ENCODE measurements around the gene SLC22A2.

The SLC22A2 gene

DNA sequence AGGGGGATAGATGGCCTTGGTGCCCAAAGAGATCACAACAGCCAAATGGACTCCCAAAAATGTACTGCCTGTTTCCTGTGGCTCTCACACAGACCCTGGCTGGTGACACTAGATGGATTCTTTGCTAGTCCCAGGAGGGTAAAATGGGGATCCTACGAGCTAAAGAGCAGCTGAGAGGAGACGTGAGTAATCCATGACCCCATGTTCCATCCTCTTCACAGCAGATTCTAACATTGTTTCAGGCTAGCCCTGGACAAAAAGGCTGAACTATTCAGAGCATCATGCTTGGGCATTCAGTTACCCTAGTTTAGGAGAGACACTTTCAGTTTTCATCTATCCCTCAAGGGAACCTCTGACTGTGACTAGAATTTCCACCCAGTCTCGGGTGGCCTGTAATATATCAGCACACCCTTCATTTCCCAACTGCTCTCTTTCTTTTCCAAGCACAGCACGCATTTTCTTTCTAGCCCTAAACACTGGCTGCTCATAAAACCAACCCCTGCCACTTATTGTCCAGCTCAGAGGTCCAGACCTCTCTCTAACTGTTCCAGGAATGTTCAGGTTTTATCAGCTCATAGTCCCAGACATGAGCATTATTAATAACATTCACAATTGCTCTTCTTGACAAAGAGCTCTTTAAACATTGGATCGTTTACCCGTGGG is 88.5 kb downstream of the SLC22A2 start:
- DNase-seq (ENCODE audit: low spot score): no peak
- FAIRE-seq: peak; percentile 13

DNA sequence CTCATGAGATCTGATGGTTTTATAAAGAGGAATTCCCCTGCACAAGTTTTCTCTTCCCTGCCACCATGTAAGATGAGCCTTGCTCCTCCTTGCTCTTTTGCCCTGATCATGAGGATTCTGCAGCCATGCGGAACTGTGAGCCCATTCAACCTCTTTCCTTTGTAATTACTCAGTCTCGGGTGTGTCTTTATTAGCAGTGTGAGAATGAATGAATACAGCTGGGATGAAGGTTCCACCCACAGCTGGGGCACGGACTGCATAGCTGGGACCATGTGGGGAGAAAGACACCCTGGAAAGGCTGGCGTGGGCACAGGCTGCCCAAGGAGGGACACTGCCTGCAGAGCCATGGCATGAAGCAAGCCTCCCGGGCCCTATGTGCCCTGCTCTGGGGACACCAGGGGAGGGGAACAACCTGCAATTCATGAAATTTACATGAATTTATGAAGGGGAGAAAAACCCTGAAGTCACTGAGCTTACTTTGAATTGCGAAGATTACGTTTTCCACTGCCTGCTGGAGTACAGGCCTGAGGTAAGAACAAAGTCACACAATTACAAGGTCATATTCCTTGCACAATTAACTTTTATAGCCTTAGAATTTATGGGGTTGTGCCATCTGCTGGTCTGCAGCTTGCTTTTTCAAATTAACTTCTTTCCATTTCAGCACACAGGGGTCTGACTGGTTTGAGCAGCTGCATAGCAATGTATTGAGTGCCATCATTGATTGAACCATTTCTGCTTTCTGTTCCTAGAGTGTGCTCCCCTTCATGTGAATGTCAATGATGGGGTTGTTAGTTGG is 90.8 kb downstream of the SLC22A2 start:
- DNase-seq (ENCODE audit: low spot score) (no peak), FAIRE-seq (no peak)

Data from urothelium cell line (cell line).